ENCODE results near the gene RAD51B. TPM values are rescaled to one million over a fixed set of nuclear protein-coding genes. Genes with fewer than 3 reads are reported as not detected.

RAD51B gene
- total RNA-seq, 1 experiment from 2014 or later = 16.7 TPM

GRCh38 chr14:68688872-68689371 lies 869.3 kb downstream of the RAD51B start:
- no peak overlapping the region for H3K14ac ChIP-seq (ENCODE audit: insufficient read depth, low read length)
- H3K9me3 ChIP-seq (ENCODE audit: control insufficient read depth, low read depth, low read length) = no peaks in the 10 kb centered on the region
- no peaks in the 10 kb centered on the region for H4K20me1 ChIP-seq (ENCODE audit: control insufficient read depth, insufficient read depth, insufficient read length)
- H3K27me3 ChIP-seq (ENCODE audit: insufficient read depth, low read length) = no peaks in the 10 kb centered on the region
- Mint-ChIP-seq H3K27ac (peak overlapping the region in 1 of 3 experiments; percentile 11; a peak in 2 of 7 replicates), H3K4me3 (no peak overlapping the region; a peak in 1 of 5 replicates), H3K27me3 (ENCODE audit: low read depth) (peaks cover 28% of the 10 kb centered on the region), H3K4me1 (peaks cover 30 to 43% of the 10 kb centered on the region in 2 experiments), H3K9me3 (peaks cover 0 to 3% of the 10 kb centered on the region in 2 experiments; a peak in 2 of 5 replicates), H3K36me3 (ENCODE audit: insufficient read depth in 1 of 3, low read depth in 3 of 3) (peaks cover 0 to 2% (median 0%) of the 10 kb centered on the region in 3 experiments; a peak in 1 of 7 replicates)
- H3K23me2 ChIP-seq (ENCODE audit: insufficient read length, low read depth, low read length, poor library complexity, severe bottlenecking) = no peaks in the 10 kb centered on the region
- no peak overlapping the region for H2BK12ac ChIP-seq (ENCODE audit: insufficient read length, low read depth, low read length)
- no peak overlapping the region for H3K9ac ChIP-seq (ENCODE audit: extremely low read depth, insufficient read length, low read length)
- H4K91ac ChIP-seq (ENCODE audit: insufficient read length, low read depth, low read length) = no peak overlapping the region
- H2AFZ ChIP-seq (ENCODE audit: low read length) = no peak overlapping the region
- H3K4me2 ChIP-seq (ENCODE audit: insufficient read depth, insufficient read length, low read length) = no peak overlapping the region
- no peak for TF ChIP-seq CTCF (conservative IDR thresholded peaks at IDR 0.05)
- H3K27ac ChIP-seq (ENCODE audit: insufficient read length, low read depth, low read length) = no peak overlapping the region
- no peak overlapping the region for H2BK120ac ChIP-seq (ENCODE audit: low read depth, low read length, poor library complexity, severe bottlenecking)
- no peak overlapping the region for H4K8ac ChIP-seq (replicated peaks; ENCODE audit: insufficient read length, low read depth, low read length)
- no peak overlapping the region for H4K5ac ChIP-seq (ENCODE audit: insufficient read length, low read depth, low read length)
- H2BK5ac ChIP-seq (ENCODE audit: insufficient read length, low read length) = no peak overlapping the region
- H2BK15ac ChIP-seq (ENCODE audit: low read depth, low read length) = no peak overlapping the region
- H3K18ac ChIP-seq (ENCODE audit: insufficient read length, low read depth, low read length) = no peak overlapping the region
- H2BK20ac ChIP-seq (ENCODE audit: low read depth, low read length, poor library complexity, severe bottlenecking) = no peak overlapping the region
- no peak overlapping the region for H2AK5ac ChIP-seq (ENCODE audit: insufficient read length, low read length)
- no CpG with 5 or more reads among the region's 9 CpGs for WGBS (ENCODE audit: extremely low coverage, insufficient read length, low lambda C conversion rate)
- H3T11ph ChIP-seq (ENCODE audit: low read length) = no peak overlapping the region
- no peak for DNase-seq
- no peaks in the 10 kb centered on the region for H3K4me1 ChIP-seq (ENCODE audit: insufficient read depth, low read length)
- no peak overlapping the region for H3K4ac ChIP-seq (ENCODE audit: low read depth, low read length)
- H3K79me1 ChIP-seq (ENCODE audit: insufficient read depth, low read depth, low read length, poor library complexity, severe bottlenecking) = no peaks in the 10 kb centered on the region
- no peaks in the 10 kb centered on the region for H3K79me2 ChIP-seq (ENCODE audit: insufficient read depth, low read length)
- H3K56ac ChIP-seq (ENCODE audit: insufficient read length, low read depth, low read length) = no peak overlapping the region
- H3K23ac ChIP-seq (ENCODE audit: insufficient read length, low read depth, low read length) = no peak overlapping the region
